ENCODE data around the gene S100A7A. TPM values are rescaled to one million over a fixed set of nuclear protein-coding genes. Genes with fewer than 3 reads are reported as not detected.

Gene S100A7A
- total and polyA plus RNA-seq, 2 of the 4 experiments (the other 2 are of a cell fraction) = not detected

GRCh38 chr1:153396461-153396860 is 19.9 kb upstream of the S100A7A start:
- Histone ChIP-seq H3K9me3 (ENCODE audit: control insufficient read depth, insufficient read depth, low read length) (no peaks in the 10 kb centered on the region), H3K23ac (ENCODE audit: low read depth, low read length) (no peak overlapping the region), H3K4ac (ENCODE audit: low read depth, low read length) (no peak overlapping the region), H2AK5ac (ENCODE audit: low read depth, low read length) (no peak overlapping the region), H2AK9ac (replicated peaks; ENCODE audit: low read depth, low read length, poor library complexity) (no peak overlapping the region), H4K91ac (ENCODE audit: insufficient read depth, low read depth, low read length) (no peak overlapping the region), H2AFZ (replicated peaks; ENCODE audit: low read length, poor library complexity) (no peak overlapping the region), H2BK5ac (ENCODE audit: low read depth, low read length, poor library complexity, severe bottlenecking) (no peak overlapping the region), H3K4me2 (ENCODE audit: low read depth, low read length) (no peak overlapping the region), H3K14ac (replicated peaks; ENCODE audit: low read depth, low read length) (no peak overlapping the region), H3K18ac (ENCODE audit: low read depth, low read length) (no peak overlapping the region), H4K5ac (ENCODE audit: low read depth, low read length) (no peak overlapping the region), H4K8ac (ENCODE audit: low read depth in 2 of 2, low read length in 2 of 2) (no peak overlapping the region), H3K4me1 (ENCODE audit: control insufficient read depth, insufficient read depth, low read length) (no peaks in the 10 kb centered on the region), H4K20me1 (ENCODE audit: insufficient read depth, low read length) (no peaks in the 10 kb centered on the region), H3K9me1 (ENCODE audit: insufficient read depth, low read length) (no peaks in the 10 kb centered on the region), H3K27me3 (ENCODE audit: control insufficient read depth, insufficient read depth, low read length) (peaks cover 3% of the 10 kb centered on the region; the same call in 1 of the 2 replicates), H3K9ac (ENCODE audit: low read depth, low read length) (no peak overlapping the region), H2BK120ac (ENCODE audit: low read depth, low read length) (no peak overlapping the region), H3K4me3 (ENCODE audit: insufficient read depth, low read depth, low read length) (no peak overlapping the region), H2BK20ac (ENCODE audit: low read depth, low read length) (no peak overlapping the region), H3K56ac (ENCODE audit: extremely low read depth, insufficient read depth, low read length) (no peak overlapping the region), H3K27ac (ENCODE audit: insufficient read depth, low read length) (no peak overlapping the region), H3K36me3 (ENCODE audit: control insufficient read depth, insufficient read depth, low read length) (no peaks in the 10 kb centered on the region), H2BK15ac (ENCODE audit: low read depth, low read length) (no peak overlapping the region), H3K79me1 (ENCODE audit: low read depth in 1 of 2, low read length in 2 of 2) (no peaks in the 10 kb centered on the region)
- DNase-seq (no peak), ATAC-seq (ENCODE audit: low read depth) (no peak)
- WGBS, 2 experiments (ENCODE audit: extremely low coverage in 2 of 2, insufficient read length in 1 of 2) = 100% methylated on average over 1 of the region's 6 CpGs; no CpG with 5 or more reads in 1 of the 2 experiments
- CTCF ChIA-PET = no interaction called here
- TF ChIP-seq SMC3 (IDR thresholded peaks at IDR 0.05; ENCODE audit: low read depth, low read length) = no peak
- TF ChIP-seq ELK1 (IDR thresholded peaks at IDR 0.05; ENCODE audit: borderline replicate concordance, low read depth, low read length) = no peak
- in situ Hi-C loops (cut with MboI; ENCODE audit: low sequenced_read_pairs) (no loop called here), intact Hi-C loops (cut with micrococcal nuclease) (no loop called here), dilution Hi-C loops (cut with HindIII; ENCODE audit: low sequenced_read_pairs, unreplicated experiment) (no loop called here)
- POLR2A ChIA-PET (ENCODE audit: unreplicated experiment) = no interaction called here
- BruUV-seq (replicated peaks) = no TSS peak

All from IMR-90 (cell line).